Measurements from ENCODE around the gene PIP4K2A. TPM values are rescaled to one million over a fixed set of nuclear protein-coding genes. Genes with fewer than 3 reads are reported as not detected.

The PIP4K2A gene
- total and polyA plus RNA-seq, 2 donors (not counting 3 experiments of a cell fraction or from before 2014, with no cell fraction given), result 11.8 to 32.6 TPM

- Histone ChIP-seq H3K9me3 (replicated peaks; ENCODE audit: control insufficient read depth, insufficient read depth, low read length) (no peaks in the 10 kb centered on the region), H2AFZ (ENCODE audit: low read depth, low read length) (no peak overlapping the region), H3K4me1 (ENCODE audit: control insufficient read depth, extremely low read depth, insufficient read depth, low read length) (no peaks in the 10 kb centered on the region), H3K36me3 (ENCODE audit: control insufficient read depth in 2 of 2, extremely low read depth in 1 of 2, insufficient read depth in 2 of 2, low read length in 2 of 2) (no peaks in the 10 kb centered on the region), H3K79me2 (ENCODE audit: control insufficient read depth, insufficient read depth, low read length) (peaks cover 2% of the 10 kb centered on the region), H3K27ac (ENCODE audit: insufficient read depth, low read depth, low read length) (no peak overlapping the region), H3K9me1 (replicated peaks; ENCODE audit: control insufficient read depth, extremely low read depth, insufficient read depth, low read length) (no peaks in the 10 kb centered on the region), H4K20me1 (replicated peaks; ENCODE audit: control insufficient read depth, extremely low read depth, insufficient read depth, low read length) (no peaks in the 10 kb centered on the region), H3K9ac (replicated peaks; ENCODE audit: extremely low read depth, insufficient read depth, low read length) (no peak overlapping the region), H3K4me2 (ENCODE audit: insufficient read depth, low read length) (no peak overlapping the region), H3K27me3 (ENCODE audit: control insufficient read depth in 2 of 2, insufficient read depth in 2 of 2, low read length in 2 of 2) (no peaks in the 10 kb centered on the region), H3K4me3 (replicated peaks in 1 of 3; ENCODE audit: insufficient read depth in 1 of 3, low read depth in 1 of 3, low read length in 3 of 3) (no peak overlapping the region)
- no peak for DNase-seq (ENCODE audit: low read depth, low spot score)
- intact Hi-C loops (cut with micrococcal nuclease) (no loop called here), dilution Hi-C loops (cut with MboI; ENCODE audit: extremely low pct_ligation_motif_present, low sequenced_read_pairs) (no loop called here)
- ChIA-PET CTCF (interaction anchor here (0.8 kb wide), 1 partner anchor 14 kb away, joined by 3 read pairs; no protein-coding TSS in a partner anchor), POLR2A (no interaction called here)
- TF ChIP-seq CTCF (IDR thresholded peaks at IDR 0.05; ENCODE audit: extremely low read depth in 1 of 2, insufficient read depth in 1 of 2, low read depth in 1 of 2, low read length in 2 of 2) (no peak), MAX (IDR thresholded peaks at IDR 0.05; ENCODE audit: insufficient read depth, insufficient read length) (no peak), POLR2A (IDR thresholded peaks at IDR 0.05; ENCODE audit: low read depth, low read length) (no peak), FOS (IDR thresholded peaks at IDR 0.05; ENCODE audit: borderline replicate concordance, insufficient read depth, low read length) (no peak)
- no peak for FAIRE-seq
- BruUV-seq (replicated peaks), result no TSS peak
These were observed 58.9 kb downstream of the PIP4K2A start for GRCh38 chr10:22655312-22655981.

- FAIRE-seq (no peak), DNase-seq (ENCODE audit: low read depth, low spot score) (no peak)
- ChIA-PET POLR2A (no interaction called here), CTCF (no interaction called here)
- Histone ChIP-seq H3K36me3 (ENCODE audit: control insufficient read depth in 2 of 2, extremely low read depth in 1 of 2, insufficient read depth in 2 of 2, low read length in 2 of 2) (no peaks in the 10 kb centered on the region), H3K9me3 (replicated peaks; ENCODE audit: control insufficient read depth, insufficient read depth, low read length) (no peaks in the 10 kb centered on the region), H3K9ac (replicated peaks; ENCODE audit: extremely low read depth, insufficient read depth, low read length) (no peak overlapping the region), H3K9me1 (replicated peaks; ENCODE audit: control insufficient read depth, extremely low read depth, insufficient read depth, low read length) (no peaks in the 10 kb centered on the region), H3K4me2 (ENCODE audit: insufficient read depth, low read length) (no peak overlapping the region), H3K27me3 (ENCODE audit: control insufficient read depth in 2 of 2, insufficient read depth in 2 of 2, low read length in 2 of 2) (no peaks in the 10 kb centered on the region), H3K79me2 (ENCODE audit: control insufficient read depth, insufficient read depth, low read length) (no peaks in the 10 kb centered on the region), H3K4me1 (ENCODE audit: control insufficient read depth, extremely low read depth, insufficient read depth, low read length) (peaks cover 19% of the 10 kb centered on the region), H4K20me1 (replicated peaks; ENCODE audit: control insufficient read depth, extremely low read depth, insufficient read depth, low read length) (no peaks in the 10 kb centered on the region), H3K27ac (ENCODE audit: insufficient read depth, low read depth, low read length) (no peak overlapping the region), H2AFZ (ENCODE audit: low read depth, low read length) (no peak overlapping the region), H3K4me3 (replicated peaks in 1 of 3; ENCODE audit: insufficient read depth in 1 of 3, low read depth in 1 of 3, low read length in 3 of 3) (no peak overlapping the region)
- BruUV-seq (replicated peaks), result no TSS peak
- TF ChIP-seq GATA2 (IDR thresholded peaks at IDR 0.05; ENCODE audit: insufficient read depth, insufficient read length, low read depth, low read length) (no peak), POLR2AphosphoS5 (IDR thresholded peaks at IDR 0.05; ENCODE audit: insufficient read depth, low read depth, low read length) (no peak), CTCF (IDR thresholded peaks at IDR 0.05; ENCODE audit: extremely low read depth in 1 of 2, insufficient read depth in 1 of 2, low read depth in 1 of 2, low read length in 2 of 2) (no peak), EZH2 (IDR thresholded peaks at IDR 0.05; ENCODE audit: borderline replicate concordance, low read depth, low read length, severe bottlenecking) (no peak), JUN (IDR thresholded peaks at IDR 0.05; ENCODE audit: borderline replicate concordance, insufficient read depth, insufficient read length, low read depth) (no peak), MAX (IDR thresholded peaks at IDR 0.05; ENCODE audit: insufficient read depth, insufficient read length) (no peak), MYC (IDR thresholded peaks at IDR 0.05; ENCODE audit: low read depth, low read length) (no peak), POLR2A (IDR thresholded peaks at IDR 0.05; ENCODE audit: low read depth, low read length) (no peak), FOS (IDR thresholded peaks at IDR 0.05; ENCODE audit: borderline replicate concordance, insufficient read depth, low read length) (no peak)
- intact Hi-C loops (cut with micrococcal nuclease), result no loop called here
- dilution Hi-C loops (cut with MboI; ENCODE audit: extremely low pct_ligation_motif_present, low sequenced_read_pairs), result no loop called here
These were observed 61.3 kb downstream of the PIP4K2A start for GRCh38 chr10:22652988-22653481.
